HuH-7.5 (cell line): Measurements from ENCODE around the gene XYLB.

Experiments used
- DNase-seq: peaks from one replicate; pipeline ENCODE4 v3.0.0; 2011; ENCODE audit warnings: low spot score

XYLB gene

DNA sequence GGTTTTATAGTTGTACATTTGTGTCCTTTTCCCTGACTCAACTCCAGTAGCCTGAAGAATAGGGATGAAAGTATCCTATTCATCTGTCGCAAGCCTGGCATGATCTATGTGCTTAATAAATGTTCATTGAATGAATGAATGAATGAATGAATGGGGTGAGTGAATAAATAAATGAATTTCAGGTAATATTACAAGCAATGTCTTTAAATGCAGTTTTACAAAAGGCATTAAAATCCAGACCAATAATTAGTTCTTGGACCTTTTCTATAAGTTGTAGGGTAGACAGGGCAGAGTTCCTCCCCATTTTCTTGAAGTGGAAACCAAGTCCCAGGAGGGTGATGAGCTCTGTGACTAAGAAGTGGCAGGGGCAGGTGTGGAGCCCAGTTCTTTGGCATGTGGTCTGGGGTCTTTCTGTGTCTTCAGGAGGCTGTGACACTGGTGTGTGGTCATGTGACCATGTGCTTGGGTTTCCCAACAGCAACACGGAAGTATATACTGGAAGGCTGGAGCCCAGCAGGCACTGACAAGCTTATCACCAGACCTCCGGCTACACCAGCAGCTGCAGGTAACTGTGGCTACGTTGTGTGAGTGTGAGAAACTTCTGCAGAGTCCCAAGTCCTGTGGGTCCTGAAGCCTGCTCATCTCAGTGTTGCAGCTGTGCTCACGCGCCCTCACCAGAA lies 18.3 kb downstream of the XYLB start:
- DNase-seq, result no peak

DNA sequence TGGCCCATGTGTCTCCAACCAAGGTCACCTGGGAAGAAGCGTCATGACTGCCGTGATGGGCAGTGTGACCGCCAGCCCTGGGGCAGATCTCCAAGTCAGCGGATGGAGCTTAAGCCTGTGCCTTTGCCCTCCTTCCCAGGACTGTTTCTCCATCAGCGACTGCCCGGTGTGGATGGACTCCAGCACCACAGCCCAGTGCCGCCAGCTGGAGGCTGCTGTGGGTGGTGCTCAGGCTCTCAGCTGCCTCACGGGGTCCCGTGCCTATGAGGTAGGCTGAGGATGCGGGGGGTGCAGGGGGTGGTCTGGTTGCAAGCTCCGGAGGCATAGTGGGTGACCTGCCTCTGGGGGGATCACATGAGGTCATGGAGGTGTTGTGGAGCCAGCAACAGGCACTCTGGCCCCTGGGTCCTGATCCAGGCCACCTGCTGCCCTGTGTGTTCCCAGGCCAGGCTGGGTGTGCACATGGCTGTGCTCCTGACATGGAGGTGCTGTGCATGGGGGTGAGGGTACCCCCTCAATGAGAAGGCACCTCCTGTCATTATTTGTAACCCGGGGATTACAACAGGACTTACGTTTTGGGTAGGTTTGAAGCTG lies 19.0 kb downstream of the XYLB start:
- DNase-seq, result no peak

DNA sequence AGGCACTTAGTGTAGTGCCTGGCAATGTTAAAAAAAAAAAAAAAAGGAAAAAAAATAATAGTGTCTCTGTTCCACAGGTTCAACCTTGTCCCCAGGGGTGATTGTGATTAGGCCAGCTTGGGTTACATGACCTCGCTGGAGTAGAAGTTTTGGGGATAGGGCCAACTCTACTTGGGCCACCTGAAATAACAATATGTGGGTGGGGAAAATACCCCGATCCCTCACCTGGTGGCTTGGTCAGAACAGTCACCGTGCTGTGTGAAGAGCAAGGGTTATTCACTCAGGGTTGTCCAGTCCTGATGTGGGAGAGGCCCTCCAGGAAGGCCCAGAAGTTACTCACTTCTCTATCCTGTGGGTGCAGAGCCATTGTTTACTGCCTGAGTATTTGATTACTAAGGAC lies 19.5 kb downstream of the XYLB start:
- no peak for DNase-seq

DNA sequence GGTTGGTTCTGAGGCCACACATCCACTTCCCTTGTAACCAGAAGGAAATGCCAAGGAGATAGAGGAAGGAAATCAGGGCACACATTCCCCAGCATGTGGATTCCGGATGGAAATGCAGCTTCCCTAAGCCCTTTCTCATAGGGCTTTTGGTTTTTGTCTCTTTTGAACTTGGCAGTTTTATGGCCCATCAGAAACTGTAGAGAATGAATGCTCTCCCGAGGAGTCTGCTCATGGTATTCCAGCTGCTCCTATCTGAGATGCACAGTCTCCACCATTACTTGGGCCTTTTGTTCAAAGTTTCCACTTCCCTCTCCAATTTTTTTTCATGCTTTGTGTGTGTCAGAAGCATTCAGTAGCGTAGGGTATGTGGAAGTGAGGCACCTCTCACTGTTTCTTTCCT lies 21.2 kb downstream of the XYLB start:
- DNase-seq, result no peak

DNA sequence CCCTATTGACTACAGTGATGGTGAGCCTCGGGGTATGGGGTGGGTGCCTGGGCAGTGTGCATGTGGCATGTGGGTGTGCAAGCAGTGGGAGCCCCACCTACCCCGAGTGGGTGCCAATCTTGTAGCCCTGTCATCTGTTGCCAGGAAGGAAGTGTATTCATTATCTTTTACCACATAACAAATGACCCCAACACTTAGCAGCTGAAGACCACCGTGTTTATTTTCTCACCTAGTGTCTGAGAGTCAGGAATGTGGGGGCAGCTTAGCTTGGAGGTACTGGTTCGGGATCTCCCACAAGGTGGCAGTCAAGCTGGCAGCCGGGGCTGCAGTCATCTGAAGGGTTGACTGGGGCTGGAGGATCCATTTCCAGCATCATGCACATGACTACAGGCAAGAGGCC lies 21.7 kb downstream of the XYLB start:
- no peak for DNase-seq

DNA sequence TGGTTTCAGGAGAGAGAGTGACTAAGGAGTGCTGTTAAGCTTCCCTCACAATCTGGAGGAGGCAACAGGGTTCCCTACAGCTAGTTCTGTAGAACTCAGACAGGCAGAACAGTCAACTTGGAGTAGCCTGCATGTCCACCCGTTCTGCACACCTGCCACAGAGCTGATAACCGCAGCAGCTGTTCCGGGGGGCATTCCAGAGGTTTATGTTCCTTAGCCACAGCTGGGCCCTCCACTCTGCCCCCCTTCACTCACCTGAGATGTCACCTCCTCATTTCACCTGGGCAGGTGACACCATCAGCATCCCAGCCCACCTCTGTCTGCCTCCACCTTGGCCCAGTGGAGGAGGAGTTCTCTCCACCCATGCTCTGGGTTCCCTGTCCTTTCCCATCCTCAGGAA lies 22.6 kb downstream of the XYLB start:
- DNase-seq, result no peak

DNA sequence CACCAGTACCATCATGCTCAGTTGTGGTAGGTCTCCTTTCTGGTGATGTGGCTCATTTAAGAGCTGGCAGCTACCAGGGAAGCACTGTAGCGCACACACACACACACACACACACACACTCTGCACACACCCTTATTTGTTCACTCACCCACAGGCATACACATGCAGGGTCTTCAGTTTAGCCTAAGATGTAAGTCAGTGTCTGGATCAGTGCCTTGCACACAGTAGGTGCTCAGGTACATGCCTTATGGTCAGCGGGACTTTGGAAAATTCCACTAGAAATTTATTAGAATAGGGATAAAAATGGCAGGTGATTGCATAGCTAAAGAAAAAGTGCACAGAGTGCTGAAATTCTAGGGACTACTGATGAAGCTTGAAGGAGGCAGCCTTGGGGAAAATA lies 23.6 kb downstream of the XYLB start:
- no peak for DNase-seq

DNA sequence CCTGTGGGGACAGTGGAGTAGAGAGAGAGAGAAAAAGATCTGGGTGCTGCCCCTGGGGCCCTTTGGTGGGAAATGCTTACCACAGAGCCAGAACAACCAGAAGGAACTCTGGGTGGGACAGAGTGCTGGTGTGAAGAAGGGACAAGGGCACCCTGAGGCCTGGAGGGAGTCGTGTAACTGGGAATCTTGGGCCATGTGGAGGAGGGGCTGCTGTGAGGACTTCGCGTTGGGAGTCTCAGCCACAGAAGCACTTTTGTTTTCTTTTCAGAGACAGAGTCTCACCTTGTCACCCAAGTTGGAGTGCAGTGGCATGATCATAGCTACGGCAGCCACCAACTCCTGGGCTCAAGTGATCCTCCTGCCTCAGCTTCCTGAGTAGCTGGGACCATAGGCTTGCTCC lies 24.3 kb downstream of the XYLB start:
- no peak for DNase-seq

DNA sequence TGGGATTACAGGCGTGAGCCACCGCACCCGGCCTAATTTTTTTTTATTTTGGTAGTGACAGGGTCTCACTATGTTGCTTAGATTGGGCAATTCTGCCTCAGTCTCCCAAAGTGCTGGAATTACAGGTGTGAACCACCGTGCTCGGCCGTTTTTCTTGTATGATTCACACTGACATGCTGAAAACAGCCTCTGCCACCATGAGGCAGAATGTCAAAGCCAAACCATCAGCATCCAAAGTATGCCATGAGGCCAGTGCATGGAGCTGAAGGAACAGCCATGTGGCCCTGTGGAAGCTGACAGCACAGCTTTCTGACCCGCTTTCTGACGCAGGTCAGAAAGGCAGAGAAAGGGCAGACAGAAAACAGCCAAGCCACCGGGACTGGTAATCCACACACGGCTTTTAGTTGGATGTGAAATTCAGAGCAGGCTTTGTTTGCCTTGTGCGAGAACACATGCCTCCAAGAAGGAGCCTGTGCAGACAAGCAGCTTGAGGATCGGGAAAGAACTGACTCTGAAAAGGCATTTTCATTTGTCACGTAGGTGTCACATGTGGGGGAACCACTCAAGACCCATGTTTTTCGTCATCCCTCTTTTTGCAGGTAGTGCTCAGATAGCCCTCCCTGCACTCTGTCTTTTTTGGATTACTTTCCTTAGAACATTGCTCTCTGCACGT lies 25.1 kb downstream of the XYLB start:
- no peak for DNase-seq

DNA sequence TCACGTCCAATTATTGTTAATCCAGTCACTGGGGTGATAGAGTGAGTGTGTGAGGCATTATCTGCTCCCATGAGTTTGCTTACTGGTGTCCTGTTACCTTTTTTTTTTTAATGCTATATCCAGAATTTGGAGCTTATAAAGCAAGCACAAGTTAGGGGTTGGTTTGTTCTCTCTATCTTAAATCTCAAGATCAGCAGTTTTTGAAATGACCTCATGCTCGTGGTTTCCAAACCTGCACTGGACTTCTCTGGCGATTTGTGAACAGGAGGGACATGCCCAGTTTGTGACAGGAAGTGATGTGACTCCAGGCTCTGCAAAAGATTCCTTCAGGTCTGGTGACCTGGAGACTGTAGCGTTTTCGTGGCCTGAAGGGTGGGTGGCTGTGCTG lies 25.6 kb downstream of the XYLB start:
- DNase-seq, result no peak

DNA sequence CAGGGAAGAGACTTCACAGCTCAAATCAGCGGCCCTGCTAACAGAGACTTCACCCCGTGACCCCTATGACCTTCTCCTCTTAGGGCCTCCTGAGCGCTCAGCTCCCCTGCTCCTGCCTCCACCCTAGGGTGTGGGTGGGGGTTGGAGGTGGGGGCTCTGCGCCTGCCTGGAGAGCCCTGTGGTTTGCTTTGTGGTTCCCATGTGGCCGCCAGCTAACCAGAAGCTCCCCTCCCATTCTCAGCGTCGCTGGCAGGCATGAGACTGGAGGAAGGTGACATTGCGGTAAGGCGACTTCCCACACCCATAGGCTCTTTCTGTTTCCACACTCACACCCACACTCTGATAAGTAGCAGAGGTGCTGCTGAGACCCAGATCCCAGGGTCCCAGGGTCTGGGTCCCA lies 27.6 kb downstream of the XYLB start:
- DNase-seq, result no peak

DNA sequence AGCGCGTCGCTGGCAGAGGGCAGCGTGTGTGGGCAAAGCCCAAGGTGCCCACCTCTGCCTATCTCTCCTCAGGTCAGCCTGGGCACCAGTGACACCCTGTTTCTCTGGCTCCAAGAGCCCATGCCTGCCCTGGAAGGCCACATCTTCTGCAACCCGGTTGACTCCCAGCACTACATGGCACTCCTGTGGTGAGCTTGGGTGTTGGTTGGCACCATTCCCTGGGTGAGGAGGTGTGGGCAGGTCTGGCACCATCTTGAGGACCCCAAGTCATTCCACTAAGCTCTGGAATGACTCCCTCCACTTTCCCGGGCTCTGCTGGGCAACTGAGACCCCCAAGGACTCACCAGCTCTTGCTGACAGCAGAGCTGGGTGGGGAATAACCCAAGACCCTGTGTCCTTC lies 28.5 kb downstream of the XYLB start:
- no peak for DNase-seq

DNA sequence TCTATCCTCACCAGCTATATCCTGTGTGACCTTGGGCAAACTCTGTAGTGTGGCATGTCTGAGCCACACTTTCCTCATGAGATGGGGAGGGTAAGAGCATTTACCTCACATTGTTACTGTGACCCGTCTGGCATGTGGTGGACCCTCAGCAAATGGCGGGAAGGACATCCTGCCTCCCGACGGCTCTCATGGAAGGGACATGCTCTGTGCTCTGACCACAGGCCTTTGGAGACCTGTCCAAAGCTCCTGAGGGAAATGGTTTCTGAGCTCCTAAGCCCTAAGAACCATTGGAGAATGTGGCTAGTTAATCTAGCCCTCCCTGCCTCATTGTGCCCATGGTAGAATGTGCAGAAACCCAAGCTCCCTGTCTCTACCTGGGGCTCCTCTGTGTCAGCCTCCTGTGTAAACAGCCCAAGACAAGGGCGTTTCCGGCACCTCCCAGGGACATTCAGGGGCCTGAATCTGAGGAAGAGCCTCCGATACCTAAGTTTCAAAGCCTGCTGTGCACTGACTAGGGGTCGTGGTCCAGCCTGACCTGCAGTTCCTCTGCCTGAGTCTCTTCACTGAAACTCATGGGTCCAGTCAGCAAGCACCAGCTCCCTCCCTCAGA lies 29.0 kb downstream of the XYLB start:
- DNase-seq, result no peak

DNA sequence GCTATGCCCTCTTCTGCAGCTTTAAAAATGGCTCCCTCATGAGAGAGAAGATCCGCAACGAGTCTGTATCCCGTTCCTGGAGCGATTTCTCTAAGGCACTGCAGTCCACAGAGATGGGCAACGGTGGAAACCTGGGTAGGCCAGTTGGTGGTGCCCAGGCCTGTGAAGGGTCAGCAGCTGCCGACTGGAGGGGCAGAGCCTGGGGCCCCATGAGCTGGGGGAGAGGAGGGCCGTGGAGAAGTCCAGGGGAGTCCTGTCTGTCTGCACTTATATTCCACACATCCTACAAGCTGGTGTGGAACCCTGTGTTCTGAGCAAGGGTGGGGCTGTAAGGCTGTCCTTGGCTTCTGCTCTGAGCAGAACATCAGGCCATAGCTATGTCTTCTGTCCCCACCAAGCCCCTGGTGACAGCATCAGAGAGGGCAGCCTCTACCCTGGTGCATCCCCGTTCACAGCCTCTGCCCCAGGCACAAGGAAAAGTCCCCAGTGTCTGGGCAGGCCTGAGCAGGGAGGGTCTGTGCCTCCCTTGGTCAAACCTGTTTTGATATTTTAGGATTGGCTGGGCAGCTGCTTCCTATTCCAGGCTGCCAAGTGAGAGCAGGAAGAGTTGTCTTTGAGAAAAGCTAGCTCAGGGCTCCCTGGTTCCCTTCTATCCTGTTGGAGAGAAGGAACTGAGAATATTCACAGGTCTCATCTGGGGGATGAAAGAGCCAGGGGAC lies 29.7 kb downstream of the XYLB start:
- no peak for DNase-seq

DNA sequence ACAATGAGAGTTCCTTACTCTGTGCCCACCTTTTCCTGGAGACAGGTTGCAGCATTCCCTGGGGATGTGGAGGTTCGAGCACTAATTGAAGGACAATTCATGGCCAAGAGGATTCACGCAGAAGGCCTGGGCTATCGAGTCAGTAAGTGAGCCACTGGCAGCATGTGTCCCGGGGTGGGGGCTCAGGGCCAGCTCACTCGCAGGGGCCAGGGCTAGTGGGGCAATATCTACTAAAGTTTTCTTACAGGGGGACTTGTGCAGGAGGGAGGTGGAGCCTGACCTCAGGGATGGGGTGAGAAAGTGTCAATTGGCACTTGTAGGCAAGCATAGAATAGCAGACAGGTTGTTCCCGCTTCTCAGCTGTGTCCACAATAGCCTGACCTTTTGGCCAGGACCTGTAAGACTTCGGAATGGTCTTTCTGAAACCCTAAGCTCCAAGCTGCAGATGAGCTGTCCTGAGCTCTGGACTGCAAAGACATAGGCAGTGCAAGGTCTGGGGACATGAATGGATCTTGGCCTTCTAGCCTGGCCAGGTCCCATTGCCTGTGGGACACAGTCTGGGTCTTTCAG lies 32.7 kb downstream of the XYLB start:
- no peak for DNase-seq

DNA sequence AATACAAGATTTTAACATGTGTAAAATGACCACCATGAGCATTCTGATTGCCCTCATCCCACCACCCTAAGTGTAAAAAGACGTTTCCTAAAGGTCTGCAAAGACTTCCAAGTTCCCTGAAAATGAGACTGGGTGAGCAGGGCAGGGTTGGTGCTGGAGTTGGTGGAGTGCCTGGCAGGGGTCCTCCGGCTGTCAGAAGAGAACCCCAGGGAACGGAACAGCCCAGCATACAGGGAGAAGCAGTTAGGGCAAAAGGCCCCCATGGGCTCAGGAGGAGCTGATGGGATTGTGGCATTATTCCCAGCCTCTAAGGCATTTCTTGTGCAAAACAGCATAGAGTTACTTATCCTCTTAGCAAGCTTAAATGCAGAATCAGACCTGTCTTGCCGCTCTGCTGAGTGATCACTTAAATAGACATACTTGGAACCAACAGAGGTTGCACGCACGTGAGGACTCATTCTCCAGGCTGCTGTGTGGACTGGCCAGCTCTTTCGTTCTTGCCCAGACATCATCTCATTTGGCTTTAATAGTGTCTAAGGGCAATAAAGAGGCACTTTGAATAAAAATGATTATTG lies 36.0 kb downstream of the XYLB start:
- no peak for DNase-seq

DNA sequence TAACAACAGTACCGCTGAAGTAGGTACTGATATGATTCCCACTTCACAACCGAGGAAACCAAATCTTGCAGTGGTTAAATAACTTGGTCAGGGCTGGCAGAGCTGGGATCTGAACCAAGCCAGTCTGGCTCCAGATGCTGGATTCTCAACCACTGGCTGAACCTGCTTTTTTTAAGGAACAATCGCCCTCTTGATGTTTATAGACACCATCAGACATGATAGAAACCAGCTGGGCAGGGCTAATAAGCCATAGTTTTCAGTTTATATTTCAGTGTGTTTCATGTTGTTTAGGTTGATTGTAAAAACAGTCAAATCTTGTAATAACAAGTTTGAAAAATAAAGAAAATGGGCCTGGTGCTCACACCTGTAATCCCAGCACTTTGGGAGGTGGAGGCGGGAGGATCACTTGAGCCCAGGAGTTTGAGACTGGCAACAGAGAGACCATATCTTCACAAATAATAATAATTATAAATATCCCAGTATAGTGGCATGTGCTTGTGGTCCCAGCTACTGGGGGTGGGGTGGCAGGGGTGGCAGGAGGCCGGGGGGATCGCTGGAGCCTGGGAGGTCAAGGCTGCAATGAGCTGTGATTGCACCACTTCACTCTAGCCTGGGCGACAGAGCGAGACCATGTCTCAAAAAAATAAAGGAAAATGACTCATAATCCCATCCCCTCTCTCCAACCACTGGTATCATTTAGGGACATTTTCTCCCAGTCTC lies 36.7 kb downstream of the XYLB start:
- no peak for DNase-seq

DNA sequence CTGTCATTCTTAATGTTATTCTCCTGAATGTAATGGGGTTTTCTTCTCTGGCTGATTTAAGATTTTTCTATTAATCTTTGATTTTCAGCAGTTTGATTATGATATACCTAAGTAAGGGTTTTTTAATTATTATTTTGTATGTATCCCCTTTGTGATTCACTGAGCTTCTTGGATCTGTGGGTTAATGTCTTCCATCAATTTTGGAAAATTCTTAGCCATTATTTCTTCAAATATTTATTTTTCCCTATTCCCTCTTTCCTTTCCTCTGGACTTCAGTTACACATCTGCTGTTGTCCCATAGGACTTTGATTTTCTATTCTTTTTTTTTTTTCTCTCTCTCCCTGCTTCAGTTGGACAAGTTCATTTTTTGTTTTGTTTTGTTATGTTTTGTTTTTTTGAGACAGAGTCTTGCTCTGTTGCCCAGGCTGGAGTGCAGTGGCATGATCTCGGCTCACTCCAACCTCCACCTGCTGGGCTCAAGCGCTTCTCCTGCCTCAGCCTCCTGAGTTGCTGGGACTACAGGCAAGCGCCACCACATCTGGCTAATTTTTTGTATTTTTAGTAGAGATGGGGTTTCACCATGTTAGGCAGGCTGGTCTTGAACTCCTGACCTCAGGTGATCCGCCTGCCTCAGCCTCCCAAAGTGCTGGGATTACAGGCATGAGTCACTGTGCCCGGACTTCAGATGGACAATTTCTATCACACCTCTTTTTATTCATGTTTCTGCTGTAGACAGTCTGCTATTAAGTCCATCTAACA lies 40.6 kb downstream of the XYLB start:
- no peak for DNase-seq

DNA sequence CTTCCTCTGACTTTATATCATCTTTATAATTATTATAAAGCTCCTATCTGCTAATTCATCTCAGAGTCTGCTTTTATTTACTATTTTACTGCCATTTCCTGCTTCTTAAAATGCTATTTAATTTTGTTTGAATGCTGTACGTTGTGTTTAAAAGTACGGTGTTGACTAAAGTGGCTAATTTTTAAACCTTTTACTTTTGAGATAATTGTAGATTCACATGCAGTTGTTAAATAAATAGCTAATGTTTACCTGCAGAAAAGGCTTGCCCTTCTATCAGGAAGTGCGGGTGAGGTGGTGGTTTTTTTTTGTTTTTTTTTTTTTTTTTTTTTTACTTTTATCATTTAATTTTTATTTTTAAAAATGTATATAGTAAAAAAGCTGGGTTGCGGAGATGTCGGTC lies 41.3 kb downstream of the XYLB start:
- no peak for DNase-seq

DNA sequence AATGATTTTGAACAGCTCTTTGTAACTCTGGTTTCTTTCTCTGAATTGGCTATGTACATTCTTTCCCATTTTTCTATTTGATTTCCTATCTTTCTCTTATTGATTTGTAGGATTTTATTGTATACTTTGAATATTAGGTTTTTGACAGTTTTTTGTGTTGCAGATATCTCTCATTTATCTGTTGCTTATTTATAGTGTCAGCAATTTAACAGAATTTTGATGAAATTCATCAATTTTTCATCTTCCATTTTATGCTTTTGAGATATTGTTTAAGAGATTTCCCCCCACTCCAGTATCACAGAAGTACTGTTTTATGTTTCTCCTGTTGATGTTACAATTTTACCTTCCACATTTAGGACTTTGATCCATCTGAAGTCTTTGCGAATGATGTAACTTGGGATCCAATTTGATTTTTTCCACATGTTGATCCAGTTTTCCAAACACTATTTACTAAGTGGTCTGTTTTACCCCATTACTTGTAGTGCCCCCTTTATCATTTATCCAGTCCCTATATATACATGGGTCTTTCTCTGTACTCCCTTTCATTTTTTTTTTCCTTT lies 46.1 kb downstream of the XYLB start:
- no peak for DNase-seq
